Right ventricle myocardium superior (tissue), 1 donor: ENCODE data around the gene CACNA1C. TPM values are rescaled to one million over a fixed set of nuclear protein-coding genes. Genes with fewer than 3 reads are reported as not detected.
"Not testable (repeated sequence)": the region's sequence is repeated elsewhere in the genome, so short reads cannot be mapped to it uniquely, and the experiment has no call there.

ENCODE experiments used
- ATAC-seq: fragments of 200-7000 bp; cut with Tn5 transposase; one replicate; pipeline ENCODE4 v1.9.1; 2020; ENCODE audit warnings: mild to moderate bottlenecking; ENCODE audit not compliant: poor library complexity
- DNase-seq: peaks from one replicate; pipeline ENCODE4 v3.0.0-alpha.2; 2020
- intact Hi-C: fragments of 100-400 bp; cut with DNase I; formaldehyde crosslinking; loops from one replicate; pipeline ENCODE4 v1.11.2; 2022
- total RNA-seq: library from RNA; stranded (reverse); fragmentation: NEBNext Ultra II Directional; extraction: Animal tissue kit (Norgen Biotek cat#: 25700); gene quantifications from one replicate; pipeline ENCODE4 v1.2.1, GENCODE V29; 2021
- donor health status: DM: no; HTN: yes; CAD: no; lungs with severe emphysema.

CACNA1C gene
- total RNA-seq, 1 donor from 2014 or later = 151 TPM

GRCh38 chr12:2248087-2248900 is 195.5 kb downstream of the CACNA1C start:
- intact Hi-C loops = no loop called here
- DNase-seq (no peak), ATAC-seq (peak; percentile 44)

- intact Hi-C loops = no loop called here
- no peak for DNase-seq
- ATAC-seq = peak; percentile 6
These were observed 196.2 kb downstream of the CACNA1C start for GRCh38 chr12:2248901-2249381.

GRCh38 chr12:2250797-2251196 is 198.0 kb downstream of the CACNA1C start:
- no peak for DNase-seq
- peak; percentile 34 for ATAC-seq
- intact Hi-C loops = no loop called here

- ATAC-seq (no peak), DNase-seq (no peak)
- intact Hi-C loops = no loop called here
These were observed 198.9 kb downstream of the CACNA1C start for GRCh38 chr12:2251526-2252209.

GRCh38 chr12:2255311-2255710 is 202.5 kb downstream of the CACNA1C start:
- no peak for ATAC-seq
- intact Hi-C loops = no loop called here
- no peak for DNase-seq

GRCh38 chr12:2255731-2256130 is 202.9 kb downstream of the CACNA1C start:
- DNase-seq, ATAC-seq, intact Hi-C loops: not testable (repeated sequence)

- no peak for DNase-seq
- no peak for ATAC-seq
- intact Hi-C loops = no loop called here
These were observed 203.7 kb downstream of the CACNA1C start for GRCh38 chr12:2256453-2256852.

- no peak for DNase-seq
- ATAC-seq = peak; percentile 11
- intact Hi-C loops = no loop called here
These were observed 204.1 kb downstream of the CACNA1C start for GRCh38 chr12:2256915-2257314.

- no peak for DNase-seq
- intact Hi-C loops = no loop called here
- ATAC-seq = no peak
These were observed 205.2 kb downstream of the CACNA1C start for GRCh38 chr12:2258025-2258424.

- intact Hi-C loops = no loop called here
- no peak for ATAC-seq
- DNase-seq = no peak
These were observed 206.6 kb downstream of the CACNA1C start for GRCh38 chr12:2259369-2259768.

- intact Hi-C loops = no loop called here
- no peak for ATAC-seq
- DNase-seq = no peak
These were observed 207.7 kb downstream of the CACNA1C start for GRCh38 chr12:2260441-2260840.

- intact Hi-C loops = no loop called here
- DNase-seq (no peak), ATAC-seq (no peak)
These were observed 208.9 kb downstream of the CACNA1C start for GRCh38 chr12:2261708-2262107.

GRCh38 chr12:2262449-2262848 is 209.7 kb downstream of the CACNA1C start:
- intact Hi-C loops = no loop called here
- ATAC-seq (no peak), DNase-seq (no peak)

- ATAC-seq (no peak), DNase-seq (no peak)
- intact Hi-C loops = no loop called here
These were observed 211.1 kb downstream of the CACNA1C start for GRCh38 chr12:2263901-2264300.

GRCh38 chr12:2264651-2265232 is 212.0 kb downstream of the CACNA1C start:
- intact Hi-C loops = no loop called here
- ATAC-seq = peak; percentile 44
- no peak for DNase-seq

- no peak for DNase-seq
- no peak for ATAC-seq
- intact Hi-C loops = no loop called here
These were observed 212.8 kb downstream of the CACNA1C start for GRCh38 chr12:2265461-2266167.

- ATAC-seq = no peak
- intact Hi-C loops = no loop called here
These were observed 214.2 kb downstream of the CACNA1C start for GRCh38 chr12:2266666-2267620.

More at GRCh38 chr12:2266666-2267620, 214.2 kb downstream of the CACNA1C start:
- DNase-seq = no peak
